ENCODE results near the gene OR5H14. TPM values are rescaled to one million over a fixed set of nuclear protein-coding genes. Genes with fewer than 3 reads are reported as not detected.
"Not testable (repeated sequence)": the region's sequence is repeated elsewhere in the genome, so short reads cannot be mapped to it uniquely, and the experiment has no call there.

The OR5H14 gene
- total and polyA plus RNA-seq, 10 of the 15 experiments (the other 5 are each of a cell fraction or from before 2014, with no cell fraction given) = not detected

GRCh38 chr3:98188545-98188944 is 41.3 kb downstream of the OR5H14 start (continued):
- TF ChIP-seq ZNF384 (IDR thresholded peaks at IDR 0.05; ENCODE audit: borderline replicate concordance, low read depth, low read length) = no peak
- no peak for TF ChIP-seq BHLHE40 (IDR thresholded peaks at IDR 0.05; ENCODE audit: borderline replicate concordance in 1 of 2, low read depth in 2 of 2, low read length in 1 of 2)

- H3K36me3 ChIP-seq (ENCODE audit: control insufficient read depth in 2 of 2, insufficient read depth in 2 of 2, low read length in 1 of 2); intact Hi-C loops (cut with micrococcal nuclease; ENCODE audit: unreplicated experiment); RAD21 ChIA-PET (ENCODE audit: unreplicated experiment); ATAC-seq; DNase-seq (ENCODE audit: low read depth, low spot score); FAIRE-seq; H2AFZ ChIP-seq (ENCODE audit: control insufficient read depth, low read depth, low read length); H3K79me2 ChIP-seq (ENCODE audit: control insufficient read depth, insufficient read depth, low read length); in situ Hi-C loops (cut with MboI); BruUV-seq (replicated peaks); H3K4me3 ChIP-seq; H4K20me1 ChIP-seq (ENCODE audit: control insufficient read depth, insufficient read depth); H3K27ac ChIP-seq (ENCODE audit: control insufficient read depth, insufficient read depth); H3K9me3 ChIP-seq (replicated peaks; ENCODE audit: control insufficient read depth, insufficient read depth, low read length); H3K4me2 ChIP-seq (ENCODE audit: control insufficient read depth, insufficient read depth); H3K4me1 ChIP-seq (ENCODE audit: control insufficient read depth, insufficient read depth, low read length); H3K9ac ChIP-seq (ENCODE audit: control insufficient read depth, insufficient read depth, low read length); POLR2A ChIA-PET; H3K27me3 ChIP-seq (replicated peaks in 1 of 2; ENCODE audit: control insufficient read depth in 2 of 2, insufficient read depth in 2 of 2, low read length in 1 of 2): not testable (repeated sequence)
- SMC1A ChIA-PET (ENCODE audit: uncharacterized antibody, unreplicated experiment) = interaction anchor here (3.7 kb wide), 1 partner anchor 139 kb away, joined by 24 read pairs; no protein-coding TSS in a partner anchor
- CTCF ChIA-PET = interaction anchor here (1.5 kb wide), 1 partner anchor 153 kb away, joined by 4 read pairs; no protein-coding TSS in a partner anchor
Observed at GRCh38 chr3:98190911-98191310, 43.6 kb downstream of the OR5H14 start.

DNA sequence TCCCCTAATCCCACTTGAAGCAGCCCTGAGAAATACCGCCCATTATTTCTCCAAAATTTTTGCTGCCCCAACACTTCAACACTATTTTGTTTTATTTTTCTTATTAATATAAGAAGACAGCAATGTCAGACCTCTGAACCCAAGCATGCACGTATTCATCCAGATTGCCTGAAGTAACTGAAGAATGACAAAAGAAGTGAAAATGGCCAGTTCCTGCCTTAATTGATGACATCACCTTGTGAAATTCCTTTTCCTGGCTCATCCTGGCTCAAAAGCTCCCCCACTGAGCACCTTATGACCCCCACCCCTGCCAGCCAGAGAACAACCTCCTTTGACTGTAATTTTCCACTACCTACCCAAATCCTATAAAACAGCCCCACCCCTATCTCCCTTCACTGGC is 49.0 kb downstream of the OR5H14 start:
- CTCF ChIA-PET; DNase-seq (ENCODE audit: low read depth, low spot score); in situ Hi-C loops (cut with MboI); H2AFZ ChIP-seq (ENCODE audit: control insufficient read depth, low read depth, low read length); H3K27me3 ChIP-seq (replicated peaks in 1 of 2; ENCODE audit: control insufficient read depth in 2 of 2, insufficient read depth in 2 of 2, low read length in 1 of 2); H3K4me3 ChIP-seq; H3K4me2 ChIP-seq (ENCODE audit: control insufficient read depth, insufficient read depth); ATAC-seq; FAIRE-seq; H3K27ac ChIP-seq (ENCODE audit: control insufficient read depth, insufficient read depth); POLR2A ChIA-PET; H4K20me1 ChIP-seq (ENCODE audit: control insufficient read depth, insufficient read depth); RAD21 ChIA-PET (ENCODE audit: unreplicated experiment); H3K9ac ChIP-seq (ENCODE audit: control insufficient read depth, insufficient read depth, low read length); H3K79me2 ChIP-seq (ENCODE audit: control insufficient read depth, insufficient read depth, low read length); H3K9me3 ChIP-seq (replicated peaks; ENCODE audit: control insufficient read depth, insufficient read depth, low read length); H3K4me1 ChIP-seq (ENCODE audit: control insufficient read depth, insufficient read depth, low read length); SMC1A ChIA-PET (ENCODE audit: uncharacterized antibody, unreplicated experiment); intact Hi-C loops (cut with micrococcal nuclease; ENCODE audit: unreplicated experiment); BruUV-seq (replicated peaks); H3K36me3 ChIP-seq (ENCODE audit: control insufficient read depth in 2 of 2, insufficient read depth in 2 of 2, low read length in 1 of 2): not testable (repeated sequence)
- WGBS (ENCODE audit: insufficient coverage, insufficient replicate concordance, low lambda C conversion rate, missing lambda C conversion rate) = 53% methylated on average over 2 of the region's 2 CpGs

All from GM12878 (cell line).